Prostate gland (tissue), 2 donors: ENCODE measurements around the gene STUM.

Experiments used
- CTCF ChIP-seq, 4 experiments: fragments of 200-600 bp in 2 of 4; fragments of 450-650 bp in 2 of 4; sonication (generic) in 2 of 4; IDR thresholded peaks; 1 replicate in 3 of 4; 2 replicates in 1 of 4; pipeline ENCODE4 v1.5.1; 2016 to 2019; ENCODE audit warnings: antibody characterized with exemption in 4 of 4, mild to moderate bottlenecking in 2 of 4, moderate library complexity in 2 of 4
- POLR2AphosphoS5 ChIP-seq: sonication (generic); formaldehyde crosslinking; IDR thresholded peaks from one replicate; pipeline ENCODE4 v1.6.1; 2017; ENCODE audit warnings: antibody characterized with exemption

- TF ChIP-seq CTCF (IDR thresholded peaks at IDR 0.05) (no peak), POLR2AphosphoS5 (no peak)
Measured at GRCh38 chr1:226534645-226535044, 13.9 kb upstream of the STUM start.
